ENCODE results near the gene PDZRN3.

Gene PDZRN3

GRCh38 chr3:73448761-73449301, 175.9 kb downstream of the PDZRN3 start:
- TF ChIP-seq CTCF (IDR thresholded peaks at IDR 0.05; ENCODE audit: low read depth, low read length, missing control alignments) = no peak
- H3K4me3 ChIP-seq (replicated peaks; ENCODE audit: low read depth, low read length) = no peak overlapping the region
- no peak for DNase-seq (ENCODE audit: extremely low read depth, low read depth)

- no peak for TF ChIP-seq CTCF (IDR thresholded peaks at IDR 0.05; ENCODE audit: low read depth, low read length, missing control alignments)
- H3K4me3 ChIP-seq (replicated peaks; ENCODE audit: low read depth, low read length) = no peak overlapping the region
- no peak for DNase-seq (ENCODE audit: extremely low read depth, low read depth)
Observed at GRCh38 chr3:73448041-73448440, 176.7 kb downstream of the PDZRN3 start.

- no peak for DNase-seq (ENCODE audit: extremely low read depth, low read depth)
- no peak overlapping the region for H3K4me3 ChIP-seq (replicated peaks; ENCODE audit: low read depth, low read length)
- no peak for TF ChIP-seq CTCF (IDR thresholded peaks at IDR 0.05; ENCODE audit: low read depth, low read length, missing control alignments)
Observed at GRCh38 chr3:73447111-73447510, 177.6 kb downstream of the PDZRN3 start.

GRCh38 chr3:73446467-73447110, 178.2 kb downstream of the PDZRN3 start:
- TF ChIP-seq CTCF (IDR thresholded peaks at IDR 0.05; ENCODE audit: low read depth, low read length, missing control alignments) = no peak
- no peak for DNase-seq (ENCODE audit: extremely low read depth, low read depth)
- no peak overlapping the region for H3K4me3 ChIP-seq (replicated peaks; ENCODE audit: low read depth, low read length)

GRCh38 chr3:73442886-73443285, 181.9 kb downstream of the PDZRN3 start:
- TF ChIP-seq CTCF (IDR thresholded peaks at IDR 0.05; ENCODE audit: low read depth, low read length, missing control alignments) = no peak
- no peak for DNase-seq (ENCODE audit: extremely low read depth, low read depth)
- no peak overlapping the region for H3K4me3 ChIP-seq (replicated peaks; ENCODE audit: low read depth, low read length)

GRCh38 chr3:73442152-73442551, 182.6 kb downstream of the PDZRN3 start:
- no peak for TF ChIP-seq CTCF (IDR thresholded peaks at IDR 0.05; ENCODE audit: low read depth, low read length, missing control alignments)
- H3K4me3 ChIP-seq (replicated peaks; ENCODE audit: low read depth, low read length) = no peak overlapping the region
- DNase-seq (ENCODE audit: extremely low read depth, low read depth) = no peak

GRCh38 chr3:73437828-73438227, 186.9 kb downstream of the PDZRN3 start:
- DNase-seq (ENCODE audit: extremely low read depth, low read depth) = no peak
- TF ChIP-seq CTCF (IDR thresholded peaks at IDR 0.05; ENCODE audit: low read depth, low read length, missing control alignments) = no peak
- no peak overlapping the region for H3K4me3 ChIP-seq (replicated peaks; ENCODE audit: low read depth, low read length)

All from HFF-Myc (cell line).